Cerebellar nuclear complex (tissue), 1 donor: ENCODE measurements around the gene EIF3C.
"Not testable (repeated sequence)": the region's sequence is repeated elsewhere in the genome, so short reads cannot be mapped to it uniquely, and the experiment has no call there.

ENCODE experiments used
- DNase-seq, 2 experiments: peaks; one replicate each; lab custom pipeline; 2025; lab: John Stamatoyannopoulos, UW

EIF3C gene

GRCh38 chr16:28750469-28751067 lies 39.3 kb downstream of the EIF3C start:
- DNase-seq: not testable (repeated sequence)

- DNase-seq: not testable (repeated sequence)
Observed at GRCh38 chr16:28751487-28751886, 40.2 kb downstream of the EIF3C start, which contains the start of gene NPIPB9. Gene NPIPB9, plus strand, starts transcription at chr16:28751787.

GRCh38 chr16:28781697-28782096 lies 70.4 kb downstream of the EIF3C start:
- DNase-seq: not testable (repeated sequence)

- not testable (repeated sequence) for DNase-seq
Observed at GRCh38 chr16:28782357-28782756, 71.1 kb downstream of the EIF3C start.
